ENCODE data around the gene TMEM263.
"Not testable (repeated sequence)": the region's sequence is repeated elsewhere in the genome, so short reads cannot be mapped to it uniquely, and the experiment has no call there.

Gene TMEM263

GRCh38 chr12:106984588-106985137 is 29.0 kb downstream of the TMEM263 start:
- DNase-seq (ENCODE audit: extremely low read depth in 1 of 2, low read depth in 1 of 2), result no peak

- no peak for DNase-seq (ENCODE audit: extremely low read depth in 1 of 2, low read depth in 1 of 2)
Observed at GRCh38 chr12:106985479-106985878, 29.8 kb downstream of the TMEM263 start.

- no peak for DNase-seq (ENCODE audit: extremely low read depth in 1 of 2, low read depth in 1 of 2)
Observed at GRCh38 chr12:106986135-106986534, 30.4 kb downstream of the TMEM263 start.

- DNase-seq (ENCODE audit: extremely low read depth in 1 of 2, low read depth in 1 of 2), result peak; percentile 38 to 65
Observed at GRCh38 chr12:106986625-106987389, 31.1 kb downstream of the TMEM263 start, which contains the start of gene MTERF2. MTERF2 (minus strand) TSS chr12:106987146; CDS start chr12:106978714, 8,432 bp downstream.

- no peak for DNase-seq (ENCODE audit: extremely low read depth in 1 of 2, low read depth in 1 of 2)
Observed at GRCh38 chr12:106987846-106988245, 32.1 kb downstream of the TMEM263 start.

- no peak for DNase-seq (ENCODE audit: extremely low read depth in 1 of 2, low read depth in 1 of 2)
Observed at GRCh38 chr12:106994579-106995220, 39.0 kb downstream of the TMEM263 start.

GRCh38 chr12:106996102-106996501 is 40.4 kb downstream of the TMEM263 start:
- not testable (repeated sequence) for DNase-seq (ENCODE audit: extremely low read depth in 1 of 2, low read depth in 1 of 2)

- DNase-seq (ENCODE audit: extremely low read depth in 1 of 2, low read depth in 1 of 2), result no peak
Observed at GRCh38 chr12:106997916-106998315, 42.2 kb downstream of the TMEM263 start.

GRCh38 chr12:106999446-106999845 is 43.7 kb downstream of the TMEM263 start:
- DNase-seq (ENCODE audit: extremely low read depth in 1 of 2, low read depth in 1 of 2), result no peak

- not testable (repeated sequence) for DNase-seq (ENCODE audit: extremely low read depth in 1 of 2, low read depth in 1 of 2)
Observed at GRCh38 chr12:107002665-107003064, 47.0 kb downstream of the TMEM263 start.

- no peak for DNase-seq (ENCODE audit: extremely low read depth in 1 of 2, low read depth in 1 of 2)
Observed at GRCh38 chr12:107007411-107007810, 51.7 kb downstream of the TMEM263 start.

- no peak for DNase-seq (ENCODE audit: extremely low read depth in 1 of 2, low read depth in 1 of 2)
Observed at GRCh38 chr12:107011519-107011918, 55.8 kb downstream of the TMEM263 start.

GRCh38 chr12:107012736-107013425 is 57.2 kb downstream of the TMEM263 start:
- DNase-seq (ENCODE audit: extremely low read depth in 1 of 2, low read depth in 1 of 2), result no peak

GRCh38 chr12:107014055-107014454 is 58.3 kb downstream of the TMEM263 start:
- no peak for DNase-seq (ENCODE audit: extremely low read depth in 1 of 2, low read depth in 1 of 2)

GRCh38 chr12:107017042-107017441 is 61.3 kb downstream of the TMEM263 start:
- no peak for DNase-seq (ENCODE audit: extremely low read depth in 1 of 2, low read depth in 1 of 2)

GRCh38 chr12:107019546-107019945 is 63.8 kb downstream of the TMEM263 start:
- DNase-seq (ENCODE audit: extremely low read depth in 1 of 2, low read depth in 1 of 2), result no peak
